Activated naive CD8-positive, alpha-beta T cell treated with anti-CD3 and anti-CD28 coated beads, Interleukin-2, amount 10 ng/mL, durations not matched to agents 7 days and 5 days (primary cell): ENCODE measurements around the gene MSH3. TPM values are rescaled to one million over a fixed set of nuclear protein-coding genes. Genes with fewer than 3 reads are reported as not detected.
"Not testable (repeated sequence)": the region's sequence is repeated elsewhere in the genome, so short reads cannot be mapped to it uniquely, and the experiment has no call there.

ENCODE experiments used
- ATAC-seq: fragments of 150-1000 bp; cut with Tn5 transposase; one replicate; pipeline ENCODE4 v1.10.0; 2021; ENCODE audit warnings: low read depth, moderate library complexity
- POLR2A ChIA-PET: fragments of 350-600 bp; sonication (Branson Sonifier 250); formaldehyde crosslinking; loops from one replicate; lab custom pipeline; 2021; ENCODE audit warnings: antibody characterized with exemption; lab: Charles Lee
- DNase-seq: peaks from one replicate; pipeline ENCODE4 v3.0.0; 2021
- H3K27ac Mint-ChIP-seq: one replicate; pipeline ENCODE4 v1.8.0; 2022; ENCODE audit warnings: mild to moderate bottlenecking, mixed read lengths
- H3K27me3 Mint-ChIP-seq: one replicate; pipeline ENCODE4 v1.8.0; 2022; ENCODE audit warnings: mild to moderate bottlenecking, moderate library complexity, mixed read lengths
- H3K36me3 Mint-ChIP-seq: one replicate; pipeline ENCODE4 v1.8.0; 2021; ENCODE audit warnings: mild to moderate bottlenecking, mixed read lengths
- H3K4me1 Mint-ChIP-seq: one replicate; pipeline ENCODE4 v1.8.0; 2021; ENCODE audit warnings: mixed read lengths
- H3K4me3 Mint-ChIP-seq: one replicate; pipeline ENCODE4 v1.8.0; 2022; ENCODE audit warnings: mild to moderate bottlenecking, moderate library complexity, mixed read lengths
- H3K9me3 Mint-ChIP-seq: one replicate; pipeline ENCODE4 v1.8.0; 2021; ENCODE audit warnings: mixed read lengths
- total RNA-seq, 2 experiments: library from RNA; stranded (reverse); gene quantifications; one replicate each; pipeline ENCODE4 v1.2.3, GENCODE V29; 2021

Gene MSH3
- total RNA-seq, 2 experiments from 2014 or later: 18.1 to 18.6 TPM

DNA sequence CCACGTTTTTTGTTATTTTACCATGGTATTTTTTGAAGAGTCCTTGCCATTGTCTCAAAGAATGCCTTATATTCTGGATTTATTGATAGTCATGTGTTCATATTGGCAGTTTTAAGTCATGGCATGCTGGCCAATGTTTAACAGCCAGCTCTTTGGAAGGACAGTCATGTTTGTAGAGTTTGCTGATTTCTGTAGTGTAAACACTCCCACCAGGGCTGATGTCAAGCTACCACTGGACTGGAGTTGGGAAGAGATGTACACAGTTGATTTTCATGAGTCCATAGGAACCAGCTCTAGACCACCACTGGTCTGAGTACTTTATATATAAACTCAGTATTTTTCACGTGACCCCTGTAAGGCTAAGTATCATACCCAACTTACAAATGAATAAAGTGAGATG, 125.6 kb downstream of the MSH3 start:
- DNase-seq (no peak), ATAC-seq (no peak)
- POLR2A ChIA-PET: no interaction called here
- Mint-ChIP-seq H3K36me3 (peaks cover 38% of the 10 kb centered on the region), H3K9me3 (peaks cover 2% of the 10 kb centered on the region), H3K27ac (no peak overlapping the region), H3K27me3 (no peaks in the 10 kb centered on the region), H3K4me1 (peaks cover 14% of the 10 kb centered on the region), H3K4me3 (no peak overlapping the region)

DNA sequence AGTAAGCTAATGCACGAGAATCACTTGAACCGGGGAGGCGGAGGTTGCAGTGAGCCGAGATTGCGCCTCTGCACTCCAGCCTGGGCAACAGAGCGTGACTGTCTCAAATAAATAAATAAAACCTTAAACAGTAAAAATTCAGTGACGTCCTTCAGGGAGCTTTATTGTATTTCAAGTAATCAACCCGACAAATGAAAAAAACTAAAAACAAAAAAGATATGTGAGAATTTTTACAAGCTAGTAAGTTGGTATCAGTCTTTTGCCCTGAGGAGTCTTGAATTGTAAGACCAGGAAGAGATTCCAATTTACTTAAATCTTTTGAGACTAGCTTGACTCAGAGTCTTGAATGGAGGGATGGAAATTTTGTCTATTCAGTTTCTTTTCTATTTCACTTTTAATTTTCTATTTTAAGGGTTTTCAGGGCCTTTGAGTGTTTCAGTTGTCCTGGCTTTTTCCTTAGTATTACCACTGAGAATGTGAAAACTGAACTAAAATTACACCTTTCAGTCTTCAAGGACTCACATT, 126.4 kb downstream of the MSH3 start:
- POLR2A ChIA-PET: no interaction called here
- peaks cover 2% of the 10 kb centered on the region for H3K9me3 Mint-ChIP-seq
- no peaks in the 10 kb centered on the region for H3K27me3 Mint-ChIP-seq
- DNase-seq (no peak), ATAC-seq (no peak)
- H3K27ac Mint-ChIP-seq: no peak overlapping the region
- peaks cover 43% of the 10 kb centered on the region for H3K36me3 Mint-ChIP-seq
- peaks cover 14% of the 10 kb centered on the region for H3K4me1 Mint-ChIP-seq
- H3K4me3 Mint-ChIP-seq: no peak overlapping the region

DNA sequence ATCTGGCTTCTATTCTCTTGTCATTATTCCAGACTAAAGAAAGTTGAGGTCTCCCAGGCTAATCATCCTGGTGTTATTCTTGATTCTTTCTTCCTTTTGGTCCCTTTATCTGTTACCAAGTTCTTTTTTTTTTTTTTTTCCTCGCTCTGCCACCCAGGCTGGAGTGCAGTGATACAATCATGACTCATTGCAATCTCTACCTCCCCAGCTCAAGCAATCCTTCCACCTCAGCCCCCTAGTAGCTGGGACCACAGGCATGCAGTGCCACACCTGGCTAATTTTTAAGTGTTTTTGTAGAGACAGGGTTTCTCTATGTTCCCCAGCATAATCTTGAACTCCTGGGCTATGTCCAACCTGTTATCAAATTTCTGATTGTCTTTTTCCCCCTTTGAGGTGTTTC, 126.9 kb downstream of the MSH3 start:
- H3K36me3 Mint-ChIP-seq: peaks cover 44% of the 10 kb centered on the region
- DNase-seq (no peak), ATAC-seq (no peak)
- no peak overlapping the region for H3K27ac Mint-ChIP-seq
- H3K9me3 Mint-ChIP-seq: peaks cover 2% of the 10 kb centered on the region
- POLR2A ChIA-PET: no interaction called here
- peaks cover 14% of the 10 kb centered on the region for H3K4me1 Mint-ChIP-seq
- no peaks in the 10 kb centered on the region for H3K27me3 Mint-ChIP-seq
- no peak overlapping the region for H3K4me3 Mint-ChIP-seq

DNA sequence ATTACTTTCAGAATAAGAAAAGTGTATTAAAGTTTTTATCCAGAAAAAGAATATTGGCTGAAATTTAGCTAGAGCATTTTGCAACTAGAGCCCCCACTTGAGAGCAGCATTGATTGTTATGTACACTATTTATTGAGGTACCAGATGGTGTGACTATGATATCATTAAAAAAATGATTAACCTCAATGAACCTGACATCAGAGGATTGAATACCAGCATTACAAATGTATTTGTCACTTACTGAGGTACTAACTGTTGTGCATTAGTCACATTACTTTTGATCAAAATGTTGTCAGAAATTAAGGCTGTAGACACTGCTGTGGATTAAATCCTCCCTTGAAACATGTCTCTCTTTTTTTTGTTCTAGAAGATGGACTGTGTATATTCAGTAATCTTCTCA, 128.2 kb downstream of the MSH3 start:
- Mint-ChIP-seq H3K4me1 (peaks cover 10% of the 10 kb centered on the region), H3K4me3 (no peak overlapping the region), H3K27me3 (no peaks in the 10 kb centered on the region), H3K27ac (no peak overlapping the region), H3K9me3 (peaks cover 2% of the 10 kb centered on the region), H3K36me3 (peaks cover 43% of the 10 kb centered on the region)
- POLR2A ChIA-PET: no interaction called here
- DNase-seq: no peak
- ATAC-seq: no peak

- not testable (repeated sequence) for ATAC-seq
These were observed 129.3 kb downstream of the MSH3 start for GRCh38 chr5:80783751-80784150.

DNA sequence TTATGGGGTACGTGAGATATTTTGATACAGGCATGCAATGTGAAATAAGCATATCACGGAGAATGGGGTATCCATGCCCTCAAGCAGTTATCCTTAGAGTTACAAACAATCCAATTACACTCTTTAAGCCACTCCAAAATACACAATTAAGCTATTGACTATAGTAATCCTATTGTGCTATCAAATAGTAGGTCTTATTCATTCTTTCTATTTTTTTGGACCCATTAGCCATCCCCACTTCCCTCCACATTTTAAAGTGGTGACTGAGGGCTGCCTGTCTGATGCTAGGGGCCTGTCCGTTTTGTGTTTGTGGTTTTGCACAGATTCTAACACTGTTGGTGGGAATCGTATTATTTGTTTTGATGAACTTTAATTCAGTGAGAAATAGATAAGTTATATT, 130.0 kb downstream of the MSH3 start:
- ATAC-seq: no peak
- Mint-ChIP-seq H3K27ac (no peak overlapping the region), H3K4me3 (no peak overlapping the region), H3K36me3 (peaks cover 39% of the 10 kb centered on the region), H3K9me3 (peaks cover 2% of the 10 kb centered on the region), H3K27me3 (no peaks in the 10 kb centered on the region), H3K4me1 (peaks cover 4% of the 10 kb centered on the region)
- POLR2A ChIA-PET: no interaction called here
- DNase-seq: no peak

More at GRCh38 chr5:80783751-80784150, 129.3 kb downstream of the MSH3 start:
- POLR2A ChIA-PET, H3K9me3 Mint-ChIP-seq, H3K27me3 Mint-ChIP-seq, H3K4me1 Mint-ChIP-seq, DNase-seq, H3K4me3 Mint-ChIP-seq, H3K27ac Mint-ChIP-seq: not testable (repeated sequence)
- peaks cover 40% of the 10 kb centered on the region for H3K36me3 Mint-ChIP-seq

DNA sequence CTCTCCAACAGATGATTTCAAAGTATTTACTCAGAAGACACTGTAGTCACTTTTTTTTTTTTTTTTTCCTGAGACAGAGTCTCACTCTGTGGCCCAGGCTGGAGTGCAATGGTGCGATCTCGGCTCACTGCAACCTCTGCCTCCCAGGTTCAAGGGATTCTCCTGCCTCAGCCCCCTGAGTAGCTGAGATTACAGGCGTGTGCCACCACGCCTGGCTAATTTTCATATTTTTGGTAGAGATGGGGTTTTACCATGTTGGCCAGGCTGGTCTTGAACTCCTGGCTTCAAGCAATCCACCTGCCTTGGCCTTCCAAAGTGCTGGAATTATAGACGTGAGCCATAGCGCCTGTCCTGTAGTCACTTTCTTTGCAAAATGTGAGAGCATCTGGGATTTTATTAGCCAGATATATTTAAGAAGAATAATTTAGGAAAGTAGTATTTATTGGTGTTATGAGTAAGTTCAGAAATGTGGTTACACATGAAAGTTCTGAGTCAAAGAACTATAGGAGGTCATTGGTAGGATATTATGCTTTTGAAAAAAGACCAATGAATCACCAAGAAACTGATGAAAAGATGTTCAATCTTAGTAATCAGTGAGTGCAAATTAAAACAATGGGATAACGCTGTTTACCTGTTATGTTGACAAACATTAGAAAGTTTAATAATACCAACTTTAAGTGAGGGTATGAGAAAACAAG, 135.0 kb downstream of the MSH3 start:
- H3K27me3 Mint-ChIP-seq, POLR2A ChIA-PET, H3K4me1 Mint-ChIP-seq, ATAC-seq, H3K4me3 Mint-ChIP-seq, DNase-seq, H3K9me3 Mint-ChIP-seq, H3K27ac Mint-ChIP-seq: not testable (repeated sequence)
- H3K36me3 Mint-ChIP-seq: peaks cover 23% of the 10 kb centered on the region

- Mint-ChIP-seq H3K36me3 (peaks cover 17% of the 10 kb centered on the region), H3K27me3 (no peaks in the 10 kb centered on the region), H3K9me3 (no peaks in the 10 kb centered on the region), H3K4me1 (no peaks in the 10 kb centered on the region), H3K4me3 (no peak overlapping the region), H3K27ac (no peak overlapping the region)
- POLR2A ChIA-PET: no interaction called here
- DNase-seq: no peak
- no peak for ATAC-seq
These were observed 136.2 kb downstream of the MSH3 start for GRCh38 chr5:80790698-80791097.

GRCh38 chr5:80793354-80793753, 138.9 kb downstream of the MSH3 start:
- no peak for DNase-seq
- Mint-ChIP-seq H3K4me3 (no peak overlapping the region), H3K36me3 (peaks cover 23% of the 10 kb centered on the region), H3K4me1 (peaks cover 2% of the 10 kb centered on the region), H3K9me3 (no peaks in the 10 kb centered on the region), H3K27ac (no peak overlapping the region), H3K27me3 (no peaks in the 10 kb centered on the region)
- no peak for ATAC-seq
- POLR2A ChIA-PET: no interaction called here

DNA sequence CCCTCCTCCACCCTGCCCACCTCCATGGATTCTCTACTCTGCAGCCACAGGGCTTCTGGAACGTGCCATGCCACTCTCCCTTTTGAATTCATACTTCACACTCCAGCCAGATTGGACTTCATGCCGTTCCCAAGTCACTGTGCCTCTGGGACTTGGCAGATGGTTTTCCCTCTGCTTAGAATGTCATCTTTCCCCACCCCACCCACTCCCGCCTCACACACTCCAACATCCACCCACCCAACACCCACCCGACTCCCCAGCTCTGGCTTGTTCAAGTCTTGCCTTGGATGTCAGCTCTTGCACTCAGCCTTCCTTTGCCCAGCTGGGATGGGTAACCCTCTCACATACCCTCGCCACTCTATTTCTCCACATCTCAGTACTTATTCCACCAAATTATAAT, 142.4 kb downstream of the MSH3 start:
- H3K9me3 Mint-ChIP-seq: no peaks in the 10 kb centered on the region
- no peaks in the 10 kb centered on the region for H3K27me3 Mint-ChIP-seq
- DNase-seq (no peak), ATAC-seq (no peak)
- peaks cover 30% of the 10 kb centered on the region for H3K36me3 Mint-ChIP-seq
- no peak overlapping the region for H3K27ac Mint-ChIP-seq
- POLR2A ChIA-PET: no interaction called here
- H3K4me3 Mint-ChIP-seq: no peak overlapping the region
- peaks cover 2% of the 10 kb centered on the region for H3K4me1 Mint-ChIP-seq

DNA sequence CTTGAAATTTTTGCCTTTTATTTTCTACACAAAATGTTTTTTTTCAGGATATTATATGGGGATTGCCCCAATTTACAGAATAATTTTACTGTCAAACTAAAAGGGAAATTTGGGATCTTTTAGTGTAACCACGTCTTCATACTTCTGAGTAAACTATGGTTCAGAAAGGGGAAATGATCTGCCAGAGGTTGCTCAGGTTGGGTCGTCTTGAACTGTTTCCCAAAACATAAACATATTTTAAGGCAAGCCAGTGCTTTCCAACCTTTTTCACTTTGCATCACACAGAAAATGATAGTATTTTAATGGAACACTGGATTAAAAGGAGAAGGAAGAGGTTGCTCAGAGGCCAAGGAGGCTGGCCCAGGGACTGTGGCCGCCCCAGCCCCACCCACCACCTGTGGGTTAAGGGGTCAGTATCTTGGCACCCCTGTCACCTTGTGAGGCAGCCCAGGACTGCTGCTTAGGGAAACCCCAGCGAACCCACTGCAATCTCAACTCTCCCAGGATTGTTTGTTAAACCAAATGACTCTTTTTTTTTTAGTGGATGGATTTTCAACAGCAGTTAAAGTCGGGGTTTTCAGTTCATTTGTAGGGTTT, 143.1 kb downstream of the MSH3 start:
- Mint-ChIP-seq H3K27ac (no peak overlapping the region), H3K4me1 (peaks cover 2% of the 10 kb centered on the region), H3K9me3 (no peaks in the 10 kb centered on the region), H3K36me3 (peaks cover 29% of the 10 kb centered on the region), H3K27me3 (no peaks in the 10 kb centered on the region), H3K4me3 (no peak overlapping the region)
- ATAC-seq (no peak), DNase-seq (no peak)
- POLR2A ChIA-PET: interaction anchor here (0.6 kb wide), 1 partner anchor 58 kb away, joined by 4 read pairs; no protein-coding TSS in a partner anchor

DNA sequence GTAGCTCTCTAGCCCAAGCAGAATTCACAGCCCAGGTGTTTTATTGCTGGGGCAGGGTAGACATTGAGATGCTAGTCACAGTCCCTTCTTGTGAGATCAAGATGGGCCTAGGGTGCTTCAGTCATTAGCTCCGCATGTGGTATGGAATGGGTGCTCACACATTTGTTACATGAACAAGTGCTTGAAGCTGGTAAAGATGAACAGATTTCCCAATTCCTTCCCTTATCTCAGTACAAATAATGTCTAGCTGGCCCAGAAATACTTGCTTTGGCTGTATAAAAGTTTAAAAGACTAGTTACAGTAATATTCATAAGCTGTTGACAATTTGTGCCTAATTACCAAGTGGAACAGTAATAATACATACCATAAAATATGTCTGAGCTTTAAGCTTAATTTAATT, 143.7 kb downstream of the MSH3 start:
- Mint-ChIP-seq H3K4me3 (no peak overlapping the region), H3K36me3 (peaks cover 35% of the 10 kb centered on the region), H3K27me3 (no peaks in the 10 kb centered on the region), H3K4me1 (peaks cover 2% of the 10 kb centered on the region), H3K27ac (no peak overlapping the region), H3K9me3 (no peaks in the 10 kb centered on the region)
- ATAC-seq (no peak), DNase-seq (no peak)
- POLR2A ChIA-PET: no interaction called here

GRCh38 chr5:80798633-80799032, 144.2 kb downstream of the MSH3 start:
- H3K4me3 Mint-ChIP-seq: no peak overlapping the region
- no peak overlapping the region for H3K27ac Mint-ChIP-seq
- H3K36me3 Mint-ChIP-seq: peaks cover 39% of the 10 kb centered on the region
- DNase-seq (no peak), ATAC-seq (no peak)
- H3K9me3 Mint-ChIP-seq: no peaks in the 10 kb centered on the region
- peaks cover 2% of the 10 kb centered on the region for H3K4me1 Mint-ChIP-seq
- no peaks in the 10 kb centered on the region for H3K27me3 Mint-ChIP-seq
- POLR2A ChIA-PET: no interaction called here

- Mint-ChIP-seq H3K27me3 (no peaks in the 10 kb centered on the region), H3K36me3 (peaks cover 39% of the 10 kb centered on the region), H3K9me3 (no peaks in the 10 kb centered on the region), H3K4me1 (peaks cover 2% of the 10 kb centered on the region), H3K4me3 (no peak overlapping the region), H3K27ac (no peak overlapping the region)
- ATAC-seq (no peak), DNase-seq (no peak)
- POLR2A ChIA-PET: no interaction called here
These were observed 144.6 kb downstream of the MSH3 start for GRCh38 chr5:80799041-80799440.
